Activated CD4-positive, alpha-beta T cell treated with anti-CD3 and anti-CD28 coated beads, Interleukin-2, amount 50 U/mL, for 48 hours (primary cell): ENCODE measurements around the gene DGCR6L.
"Not testable (repeated sequence)": the region's sequence is repeated elsewhere in the genome, so short reads cannot be mapped to it uniquely, and the experiment has no call there.

ENCODE experiments used
- DNase-seq, 2 experiments: peaks; one replicate each; pipeline ENCODE4 v3.0.0-alpha.2; 2020

The DGCR6L gene

DNA sequence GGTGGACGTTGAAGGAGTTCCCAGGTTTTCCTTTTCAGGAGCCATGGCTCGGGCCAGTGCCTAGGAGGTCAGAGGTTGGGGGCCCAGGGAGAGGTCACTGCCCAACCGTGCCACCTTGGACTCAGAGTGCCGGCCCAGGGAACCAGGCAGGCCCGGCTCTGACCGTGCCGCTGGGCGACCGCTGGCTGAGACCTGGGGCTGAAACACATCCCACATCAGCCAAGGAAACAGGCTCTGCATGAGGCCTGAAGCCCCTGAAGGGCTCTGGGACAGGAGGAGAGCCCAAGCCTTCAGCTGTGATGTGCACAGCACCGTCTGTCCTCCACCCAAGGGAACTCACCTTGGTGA, 29.8 kb downstream of the DGCR6L start:
- no peak for DNase-seq

DNA sequence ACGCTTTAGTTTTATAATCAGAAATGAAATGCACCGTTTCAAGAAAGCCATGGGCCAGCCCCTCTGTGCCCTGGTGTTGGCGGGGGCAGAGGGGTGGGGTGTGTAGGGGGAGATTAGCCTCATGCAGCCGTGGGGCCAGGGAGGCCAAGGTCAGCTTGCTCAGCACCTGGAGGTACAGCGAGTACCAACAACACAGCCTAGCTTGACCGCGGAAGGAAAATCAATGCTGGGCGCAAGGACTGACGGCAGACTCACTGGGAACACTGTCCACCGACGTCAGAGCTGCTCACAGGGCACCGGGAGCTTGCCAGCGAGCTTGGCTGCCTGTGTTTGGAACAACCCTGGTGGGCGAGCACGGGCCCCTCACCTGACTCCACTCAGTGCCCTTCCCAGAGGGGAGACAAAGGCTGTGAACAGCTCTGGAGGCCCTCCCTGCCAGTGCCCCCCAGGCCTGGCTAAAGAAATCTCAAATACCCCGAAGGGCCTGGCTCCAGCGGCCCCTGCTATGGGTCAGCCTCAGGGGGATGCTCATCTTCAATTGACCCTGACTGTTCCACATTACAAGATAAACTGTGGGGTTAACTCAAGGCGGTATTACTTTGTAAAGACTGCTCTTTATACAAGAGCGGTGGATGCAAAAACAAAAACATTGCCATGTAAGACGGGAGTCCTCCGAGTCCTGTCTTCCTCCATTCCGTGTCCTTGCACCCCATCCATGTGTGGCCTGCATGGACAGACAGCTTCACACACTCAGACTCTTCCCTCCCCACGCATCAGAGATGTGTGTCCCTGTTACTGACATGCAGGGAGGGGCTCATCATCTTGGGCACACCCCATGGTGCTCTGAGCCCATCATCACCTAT, 30.4 kb downstream of the DGCR6L start:
- not testable (repeated sequence) for DNase-seq

DNA sequence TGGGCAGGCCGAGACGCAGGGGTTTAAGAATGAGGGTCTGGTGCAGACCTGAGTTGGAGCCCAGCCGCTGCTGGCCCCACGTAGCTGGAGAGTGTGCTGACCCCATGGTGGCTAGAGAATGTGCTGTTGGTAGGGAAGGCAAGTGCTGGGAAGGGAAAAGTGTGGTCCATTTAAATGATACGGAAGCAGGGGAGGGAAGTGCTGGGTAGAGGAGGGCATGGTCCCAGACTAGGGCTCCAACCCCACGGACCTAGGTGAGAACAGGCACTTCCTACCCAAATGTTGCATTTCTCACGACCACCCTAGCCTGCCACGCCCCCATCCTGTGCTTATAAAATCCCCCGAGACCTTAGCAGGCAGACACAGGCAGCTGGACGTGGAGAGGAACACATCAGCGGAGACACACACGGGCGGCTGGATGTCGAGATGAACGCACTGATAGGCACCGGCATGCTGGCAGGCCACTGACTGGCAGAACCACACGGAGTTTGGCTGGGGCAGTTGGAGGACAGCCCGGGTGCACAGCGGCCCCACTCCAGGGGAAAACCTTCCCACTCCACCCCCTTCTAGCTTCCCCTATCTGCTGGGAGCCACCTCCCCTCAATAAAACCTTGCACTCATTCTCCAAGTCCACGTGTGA, 33.0 kb downstream of the DGCR6L start:
- DNase-seq: not testable (repeated sequence)

DNA sequence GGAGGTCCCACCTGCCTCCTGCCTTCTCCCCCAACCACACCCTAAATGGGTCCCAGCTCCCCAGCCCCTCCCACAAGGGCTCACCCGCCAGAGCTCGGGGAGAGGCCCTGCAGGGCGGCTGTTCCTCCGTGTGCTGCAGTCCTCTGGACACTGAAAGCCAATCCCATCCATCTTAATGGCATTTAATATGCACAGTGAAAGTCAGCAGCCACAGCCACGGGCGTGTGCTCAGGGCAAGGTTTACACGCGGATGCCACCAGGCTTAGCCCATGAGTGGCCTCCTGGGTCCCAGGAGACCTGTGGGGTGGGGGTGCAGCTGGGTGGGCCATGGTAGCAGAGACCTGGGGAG, 33.6 kb downstream of the DGCR6L start:
- not testable (repeated sequence) for DNase-seq

DNA sequence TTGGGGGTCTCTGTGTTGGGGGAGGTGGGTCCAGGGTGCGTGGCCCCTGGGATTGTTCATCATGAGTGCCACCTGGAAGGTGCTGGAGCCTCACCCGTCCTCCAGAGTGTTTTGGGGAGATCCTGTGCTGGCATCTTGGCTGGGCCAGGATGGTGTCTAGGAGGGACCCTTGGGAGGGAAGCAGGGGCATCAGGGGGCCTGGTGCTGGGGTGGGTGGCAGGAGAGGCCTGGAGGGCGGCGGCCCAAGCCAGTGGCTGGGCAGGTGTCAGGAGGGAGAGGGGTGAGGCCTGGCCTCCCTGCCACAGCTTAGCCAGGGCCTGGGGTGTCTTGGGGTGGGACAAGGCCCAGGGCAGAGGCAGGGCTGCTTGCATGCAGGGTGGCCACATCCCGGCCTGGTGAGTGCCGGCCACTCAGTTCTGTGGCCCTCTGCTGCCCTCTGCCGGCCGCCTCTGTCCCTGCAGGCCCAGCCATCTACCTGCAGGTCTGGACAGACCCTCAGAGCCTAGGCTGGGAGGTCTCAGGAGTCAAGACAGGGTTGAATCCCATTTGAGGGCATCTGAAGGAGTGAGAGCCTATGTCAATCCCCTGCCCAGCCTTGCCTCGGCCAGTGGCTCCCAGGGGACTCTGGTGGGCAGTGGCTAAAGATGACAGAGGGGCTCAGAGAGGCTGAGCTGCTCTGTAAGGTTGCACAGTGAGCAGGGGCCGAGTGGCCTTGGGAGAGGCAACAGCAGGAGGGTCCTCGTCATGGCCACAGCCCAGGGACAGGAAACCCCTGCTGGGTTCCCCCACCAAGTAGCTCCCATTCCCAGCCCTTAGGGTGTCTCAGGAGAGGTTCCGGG, 34.2 kb downstream of the DGCR6L start:
- peak; percentile 89 to 90 for DNase-seq

DNA sequence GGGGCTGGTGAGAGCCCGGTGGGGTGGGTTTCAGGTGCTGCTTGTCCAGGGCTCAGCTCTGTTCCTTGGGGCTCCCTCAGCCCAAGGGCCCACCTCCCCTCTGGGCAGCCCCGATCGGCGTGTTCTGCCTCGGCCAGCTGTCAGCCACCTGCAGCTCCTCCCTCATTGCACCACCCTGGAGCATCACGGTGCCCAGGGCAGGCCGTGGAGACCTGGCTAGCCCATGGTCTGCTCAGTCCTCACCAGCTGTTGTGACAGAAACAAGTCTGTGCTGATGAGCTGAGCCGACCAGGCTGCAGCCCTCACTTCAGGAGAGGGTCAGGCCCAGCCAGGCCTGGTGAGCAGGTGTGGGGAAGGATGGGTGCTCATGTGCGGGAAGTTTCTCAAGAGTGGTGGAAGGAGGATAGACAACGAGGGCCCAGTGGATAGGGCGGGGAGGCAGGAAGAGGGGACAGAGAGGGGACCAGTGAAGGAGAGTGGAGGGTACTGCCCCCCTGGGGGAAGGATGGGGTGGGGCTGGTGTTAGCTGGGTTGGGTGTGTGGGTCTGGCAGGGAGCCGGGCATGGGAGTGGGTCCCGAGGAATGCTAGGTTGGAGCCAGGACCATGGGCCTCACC, 35.3 kb downstream of the DGCR6L start:
- DNase-seq: no peak

DNA sequence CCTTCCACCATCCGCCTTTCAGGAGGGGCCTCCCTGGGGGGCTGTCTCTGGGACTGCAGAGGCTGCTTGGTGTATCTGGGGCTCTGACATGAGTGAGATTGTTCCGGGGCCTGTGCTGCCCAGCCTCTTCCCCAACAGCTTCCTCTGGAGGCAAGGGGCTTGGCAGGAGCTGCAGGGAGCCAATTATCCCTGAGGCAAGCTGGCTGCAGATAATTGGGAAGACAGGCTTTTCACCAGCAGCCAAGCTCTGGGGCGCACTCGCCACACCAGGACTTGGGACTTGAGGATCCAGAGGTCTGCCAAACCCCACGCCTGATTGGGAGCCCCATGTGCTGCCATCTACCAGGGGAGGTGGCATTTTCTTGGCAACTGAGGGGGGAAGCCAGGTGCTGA, 36.2 kb downstream of the DGCR6L start:
- no peak for DNase-seq

DNA sequence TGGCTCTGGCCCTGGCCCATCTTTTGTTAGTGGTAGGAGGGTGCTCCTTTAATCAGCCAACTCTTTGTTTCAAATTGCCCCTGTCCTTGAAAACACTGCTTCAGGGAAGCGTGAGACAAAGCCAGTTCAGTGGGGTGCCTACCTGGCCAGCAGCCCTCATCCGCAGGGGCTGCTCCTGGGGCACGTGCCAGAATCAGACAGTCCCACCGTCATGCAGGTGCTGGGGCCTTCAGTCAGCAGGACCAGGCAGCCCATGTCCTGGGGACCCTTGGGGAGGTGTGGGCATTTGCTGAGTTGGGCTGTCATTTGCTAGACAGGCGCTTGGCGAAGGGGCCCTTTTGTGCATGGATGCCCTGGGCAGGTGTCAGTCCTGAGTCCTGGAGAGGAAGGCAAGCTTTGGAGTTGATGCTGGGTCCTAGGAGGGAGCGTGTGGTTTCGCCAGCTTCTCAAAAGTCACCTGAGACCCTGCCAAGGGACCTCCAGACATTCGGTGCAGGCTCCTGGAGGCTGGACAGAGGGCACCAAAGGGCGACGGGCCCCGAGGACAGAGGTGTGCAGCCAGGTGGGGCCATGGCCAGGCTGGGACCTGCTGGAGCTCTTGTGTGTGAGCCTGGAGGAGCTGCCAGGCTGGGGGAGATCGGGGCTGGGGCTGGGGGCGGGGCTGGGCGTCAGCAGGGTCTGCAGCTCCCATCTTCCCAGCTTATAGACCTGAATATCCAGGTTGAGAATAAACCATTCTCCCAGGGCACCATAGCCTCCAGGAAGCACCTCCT, 36.8 kb downstream of the DGCR6L start:
- no peak for DNase-seq

DNA sequence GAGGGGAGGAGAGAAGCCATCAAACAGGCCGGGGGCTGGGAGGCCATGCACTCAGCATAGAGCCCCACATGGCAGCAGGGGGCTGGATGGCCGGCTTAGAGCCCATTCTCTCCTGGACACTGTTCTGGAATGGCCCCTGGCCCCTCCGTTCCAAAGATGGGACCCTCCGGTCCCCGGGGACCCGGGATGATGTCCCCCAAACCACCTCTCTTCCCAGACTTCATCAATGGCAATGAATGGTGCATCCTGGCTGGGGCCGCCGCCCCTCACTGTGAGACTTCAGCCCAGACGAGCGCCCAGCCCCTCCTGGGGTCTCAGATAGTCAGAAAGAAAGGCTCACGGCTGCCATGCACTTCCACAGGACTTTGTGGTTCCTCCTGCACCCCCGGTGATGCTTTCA, 38.0 kb downstream of the DGCR6L start:
- no peak for DNase-seq

DNA sequence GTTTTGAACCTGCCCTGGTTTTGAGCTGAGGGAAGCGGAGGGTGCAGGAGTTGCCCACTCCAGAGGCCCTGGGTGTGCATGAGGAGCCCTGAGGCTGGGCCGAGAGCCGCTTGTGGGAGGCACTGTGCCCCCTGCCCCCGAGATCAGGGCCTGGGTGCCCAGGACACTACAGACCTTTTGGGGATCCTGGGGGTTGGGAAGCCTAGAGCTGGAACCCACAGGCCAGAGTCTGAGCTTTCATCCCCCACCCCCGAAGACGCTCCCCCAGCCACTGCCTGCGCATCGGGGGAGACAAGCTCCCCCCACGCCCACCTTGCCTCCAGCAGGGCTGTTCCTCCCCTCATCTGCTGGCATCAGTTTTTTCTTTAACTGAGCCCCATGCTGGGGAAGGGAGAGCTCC, 38.4 kb downstream of the DGCR6L start:
- DNase-seq: not testable (repeated sequence)

DNA sequence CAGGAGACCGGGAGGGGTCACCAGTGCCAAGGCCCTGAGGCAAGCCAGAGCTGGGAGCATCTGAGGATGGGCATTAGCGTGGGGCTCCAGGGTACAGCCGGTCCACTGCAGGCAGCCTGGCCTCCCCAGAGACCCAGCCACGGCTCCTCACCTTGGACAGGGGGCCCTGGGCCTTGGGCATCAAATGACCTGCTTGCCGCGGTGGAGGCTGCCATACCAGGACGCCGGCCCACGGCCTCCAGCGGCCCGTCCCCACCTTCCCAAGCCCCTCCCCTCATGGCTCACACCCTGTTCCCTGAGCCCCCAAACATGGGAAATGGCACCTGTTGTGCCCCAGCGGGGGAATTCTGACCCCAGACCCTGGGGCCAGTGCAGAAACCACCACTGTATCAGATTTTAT, 39.0 kb downstream of the DGCR6L start:
- DNase-seq: no peak

DNA sequence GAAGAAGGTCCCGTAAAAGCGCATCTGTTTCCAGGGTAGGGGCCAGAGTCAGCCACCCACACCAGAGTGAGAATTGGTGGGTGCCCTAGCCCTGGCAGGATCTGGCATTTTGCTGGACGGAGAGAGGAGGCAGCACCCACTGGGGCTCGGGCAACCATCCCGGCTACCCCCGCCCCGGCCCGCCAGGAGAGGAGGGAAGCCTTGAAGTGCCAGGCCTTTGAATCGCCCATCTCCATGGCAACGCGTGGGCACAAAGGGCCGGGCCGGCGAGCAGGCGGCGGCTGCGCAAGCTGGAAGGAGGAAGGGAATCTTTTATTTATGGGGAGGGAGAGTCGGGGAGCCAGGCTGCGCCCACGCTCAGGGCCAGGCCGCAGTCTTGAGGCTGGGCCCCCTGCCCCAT, 39.7 kb downstream of the DGCR6L start:
- DNase-seq: not testable (repeated sequence)

DNA sequence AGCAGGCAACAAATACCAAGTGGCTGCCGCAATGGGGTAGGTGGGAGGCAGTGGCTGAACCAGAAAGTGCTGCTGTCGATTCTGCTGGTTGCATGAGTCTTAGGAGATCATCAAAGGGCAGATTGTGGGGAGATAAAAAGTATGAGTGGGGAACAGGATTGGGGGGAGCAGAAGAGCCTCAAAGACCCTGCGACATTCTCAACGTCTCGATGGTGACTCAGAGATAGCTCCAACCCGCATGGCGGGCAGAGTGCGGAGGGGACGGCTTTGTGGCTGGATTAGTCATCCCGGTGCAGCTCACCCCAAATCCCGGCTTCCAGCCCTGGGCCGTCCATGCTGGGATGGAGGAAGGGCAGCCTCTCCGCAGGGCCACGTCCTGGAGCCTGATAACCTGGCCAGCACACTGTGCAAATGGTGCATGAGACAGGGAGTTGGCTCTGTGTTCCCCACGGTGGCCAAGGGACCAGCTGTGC, 40.2 kb downstream of the DGCR6L start:
- no peak for DNase-seq

DNA sequence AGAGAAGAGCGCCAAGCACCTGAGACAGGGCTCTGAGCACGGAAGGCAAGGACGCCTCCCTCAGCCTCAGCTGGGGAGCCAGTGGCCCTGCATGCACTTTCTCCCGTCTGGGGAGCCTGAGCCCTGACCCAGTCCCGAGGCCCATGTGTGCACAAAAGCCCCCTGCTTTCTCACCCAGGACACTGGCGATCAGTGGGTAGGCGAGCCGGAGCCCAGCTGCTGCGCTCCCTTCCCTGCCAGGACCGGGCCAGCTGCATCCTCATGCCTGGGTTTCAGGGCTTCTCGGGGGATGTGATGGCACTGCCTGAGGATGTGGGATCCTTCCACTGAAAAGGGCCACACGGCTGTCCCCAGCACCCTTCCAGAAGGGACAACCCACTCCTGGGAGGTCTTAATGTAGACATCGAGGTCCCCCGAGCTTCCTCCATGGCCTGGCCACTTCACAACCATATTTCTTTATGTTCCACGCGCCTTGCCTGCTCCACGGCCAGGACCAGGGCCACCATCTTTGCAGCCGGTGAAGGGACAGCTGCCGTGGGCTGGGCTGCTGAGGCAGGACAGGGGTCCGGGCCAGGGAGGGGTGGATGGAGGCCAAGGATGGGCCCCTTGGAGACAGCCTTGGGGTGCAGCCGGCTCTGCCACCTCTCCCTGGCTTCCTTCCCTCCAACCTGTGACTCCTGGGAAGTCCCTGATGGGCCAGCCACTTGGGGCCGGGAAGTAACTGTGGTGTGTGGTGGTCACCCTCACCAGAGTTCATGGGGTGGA, 41.0 kb downstream of the DGCR6L start:
- not testable (repeated sequence) for DNase-seq

DNA sequence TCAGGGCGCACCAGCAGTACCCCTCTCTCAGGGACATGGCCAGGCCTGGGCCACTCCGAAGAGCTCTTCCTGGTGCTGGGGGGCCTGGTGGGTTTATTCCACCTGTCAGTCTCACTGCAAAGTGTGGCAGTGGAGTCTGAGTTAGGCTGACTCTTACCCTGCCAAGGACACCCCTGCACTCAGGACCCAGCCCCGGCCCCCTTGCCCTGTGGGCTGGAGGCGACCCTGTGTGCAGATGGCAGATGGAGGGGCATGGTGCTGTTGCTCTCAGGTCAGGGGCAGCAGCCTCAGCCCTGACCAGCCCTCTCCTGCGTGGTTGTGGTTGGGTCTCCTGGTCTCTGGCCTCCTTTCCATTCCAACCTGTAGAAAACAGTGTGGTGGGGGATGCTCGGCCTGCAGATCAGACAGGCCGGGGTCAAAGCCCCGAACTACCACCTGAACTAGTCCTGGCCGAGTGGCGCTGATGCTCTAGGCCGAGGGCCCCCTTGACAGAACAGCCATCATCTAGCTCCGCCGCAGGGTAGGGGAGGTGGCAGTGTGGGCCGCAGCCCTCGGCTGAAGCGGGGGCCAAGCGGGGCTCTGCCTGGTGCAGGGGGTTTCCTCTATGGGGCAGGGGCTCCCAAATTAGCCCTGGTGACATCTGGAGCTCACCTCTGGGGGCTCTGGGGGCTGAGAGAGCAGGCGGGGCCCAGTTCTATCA, 41.8 kb downstream of the DGCR6L start:
- DNase-seq: not testable (repeated sequence)

DNA sequence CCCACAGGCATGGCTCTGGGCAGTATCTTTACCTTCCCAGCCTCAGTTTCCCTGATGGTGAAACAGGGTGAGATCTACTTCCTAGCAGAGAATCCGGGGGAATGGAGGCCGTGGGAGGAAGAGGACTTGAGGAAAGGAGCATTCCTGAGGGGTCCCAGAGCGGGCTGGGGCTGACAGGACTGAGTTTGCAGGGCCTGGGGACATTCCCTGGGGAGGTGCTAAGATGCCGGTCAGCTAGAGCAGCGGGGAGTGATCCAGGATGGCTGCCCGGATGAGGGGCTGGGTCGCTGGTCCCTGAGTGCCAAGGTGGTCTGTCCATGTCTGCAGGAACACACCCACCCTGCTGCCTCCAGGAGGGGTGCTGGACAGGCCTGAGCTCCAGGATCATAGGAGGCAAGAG, 43.4 kb downstream of the DGCR6L start:
- no peak for DNase-seq

DNA sequence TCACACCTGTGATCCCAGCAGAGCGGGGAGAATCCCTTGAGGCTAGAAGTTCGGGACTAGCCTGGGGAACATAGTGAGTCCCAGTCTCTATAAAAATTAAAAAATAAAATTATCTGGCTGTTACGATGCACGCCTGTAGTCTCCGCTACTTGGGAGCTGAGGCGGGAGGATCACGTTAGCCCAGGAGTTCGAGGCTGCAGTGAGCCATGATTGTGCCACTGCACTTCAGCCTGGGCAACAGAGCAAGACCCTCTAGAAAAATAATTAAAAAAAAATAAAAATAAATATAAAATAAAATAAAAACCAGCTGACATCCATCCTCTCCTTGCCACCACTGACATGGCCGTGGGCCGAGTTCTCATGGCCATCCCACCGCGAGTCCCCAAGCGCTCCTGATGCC, 44.0 kb downstream of the DGCR6L start:
- DNase-seq: no peak

DNA sequence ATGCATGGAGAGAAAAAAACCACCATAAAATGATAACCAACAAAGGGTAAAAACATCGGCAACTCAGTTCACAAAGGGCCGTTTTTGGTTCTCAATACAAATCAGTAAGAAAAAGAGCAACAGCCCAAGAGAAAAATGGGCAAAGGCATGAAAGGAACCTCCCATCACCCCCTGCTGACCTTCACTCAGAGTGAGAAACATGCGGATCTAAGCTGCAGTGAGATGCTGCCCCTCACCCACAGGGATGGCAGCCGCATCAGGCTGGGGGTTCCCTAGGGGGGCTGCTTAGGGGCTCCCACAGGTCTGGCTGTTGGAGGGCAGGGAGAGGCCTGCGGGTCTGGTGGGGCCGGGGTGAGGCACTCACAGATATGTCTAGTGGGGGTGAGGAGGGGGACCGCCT, 44.5 kb downstream of the DGCR6L start:
- not testable (repeated sequence) for DNase-seq

DNA sequence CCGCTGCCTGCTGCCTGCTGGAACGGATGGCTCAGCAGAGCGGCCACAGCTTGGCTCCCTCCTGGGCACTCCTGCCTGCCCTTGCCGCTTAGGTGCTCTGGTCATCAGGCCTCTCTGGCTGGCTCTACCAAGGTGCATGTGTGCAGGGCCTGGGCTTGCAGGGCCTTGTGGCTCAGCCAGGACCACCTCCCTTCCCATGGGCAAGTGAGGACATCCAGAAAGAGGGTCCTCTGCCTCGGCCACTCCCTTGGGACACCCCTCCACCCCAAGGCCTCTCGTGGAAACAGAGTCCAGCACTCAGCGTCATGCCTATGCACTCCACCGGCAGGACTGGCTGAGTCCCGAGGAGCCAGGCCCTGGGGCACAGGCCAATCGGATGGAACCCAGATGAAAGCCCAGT, 45.5 kb downstream of the DGCR6L start:
- not testable (repeated sequence) for DNase-seq

DNA sequence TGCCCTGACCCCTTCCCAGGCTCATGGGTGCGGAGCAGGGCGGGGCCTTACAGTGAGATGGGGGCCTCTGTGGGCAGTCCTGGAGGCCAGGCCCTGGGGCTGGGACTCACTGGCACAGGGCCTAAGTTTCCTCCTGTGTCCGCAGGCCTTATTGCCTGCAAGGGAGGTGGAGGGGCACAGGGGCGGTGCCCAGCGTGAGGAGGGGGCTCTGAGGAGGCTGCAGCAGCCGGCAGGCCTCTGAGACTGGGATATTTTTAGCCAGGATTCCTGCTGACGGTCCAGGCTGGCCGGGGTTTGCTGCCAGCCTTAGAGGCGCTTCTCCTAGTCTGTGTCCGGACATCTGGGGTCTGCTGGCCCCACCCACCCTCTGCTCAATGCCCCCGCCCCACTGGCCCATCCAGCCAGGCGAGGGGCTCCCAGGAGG, 46.1 kb downstream of the DGCR6L start:
- DNase-seq: no peak

DNA sequence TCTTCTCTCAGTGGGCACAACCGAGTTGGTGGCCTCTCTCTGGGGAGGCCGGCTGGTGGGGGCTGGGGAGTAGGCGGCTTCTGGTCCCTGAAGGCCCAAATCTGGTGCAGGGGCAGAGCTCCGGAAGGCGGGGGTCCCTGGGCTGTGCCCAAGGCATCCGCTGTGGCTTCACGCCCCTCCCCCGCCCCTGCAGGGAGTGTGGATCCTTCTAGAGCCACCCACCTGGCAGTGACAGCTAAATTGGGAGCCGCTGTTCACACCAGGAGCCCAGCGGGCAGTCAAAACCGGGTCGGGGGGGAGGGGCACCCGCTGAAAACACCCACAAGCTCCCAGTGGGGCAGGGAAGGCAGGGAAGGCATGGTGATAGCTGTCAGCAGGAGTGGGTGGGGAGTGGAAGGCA, 47.2 kb downstream of the DGCR6L start:
- no peak for DNase-seq
